ENCODE data around the gene C2CD3.
A peak's percentile ranks its signal among the peaks of the same experiment; 100 is the strongest.
"Not testable (repeated sequence)": the region's sequence is repeated elsewhere in the genome, so short reads cannot be mapped to it uniquely, and the experiment has no call there.

Gene C2CD3

DNA sequence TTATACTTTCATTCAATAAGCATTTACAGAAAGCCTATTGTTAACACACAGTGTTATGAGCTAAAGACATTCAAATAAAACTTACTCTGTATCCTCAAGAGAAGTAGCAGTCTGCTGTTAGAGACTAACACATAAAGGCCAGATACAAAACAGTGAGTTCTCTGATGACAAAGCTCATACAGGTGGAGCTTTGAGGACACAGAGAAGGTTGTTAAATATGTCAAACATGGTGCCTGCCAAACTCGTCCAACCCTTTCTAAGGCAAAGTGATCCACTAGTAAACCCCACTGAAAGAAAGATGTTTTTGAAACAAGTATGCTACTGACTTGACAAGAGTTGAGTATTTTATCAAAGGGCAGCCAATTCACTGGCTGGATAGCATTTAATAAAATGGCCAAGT lies 70.1 kb downstream of the C2CD3 start:
- Mint-ChIP-seq H3K9me3 (no peaks in the 10 kb centered on the region), H3K4me1 (no peaks in the 10 kb centered on the region), H3K4me3 (no peak overlapping the region), H3K27ac (no peak overlapping the region), H3K36me3 (peaks cover 74% of the 10 kb centered on the region)
- no peak for ATAC-seq
- no peak for DNase-seq (ENCODE audit: low spot score in 2 of 2)

DNA sequence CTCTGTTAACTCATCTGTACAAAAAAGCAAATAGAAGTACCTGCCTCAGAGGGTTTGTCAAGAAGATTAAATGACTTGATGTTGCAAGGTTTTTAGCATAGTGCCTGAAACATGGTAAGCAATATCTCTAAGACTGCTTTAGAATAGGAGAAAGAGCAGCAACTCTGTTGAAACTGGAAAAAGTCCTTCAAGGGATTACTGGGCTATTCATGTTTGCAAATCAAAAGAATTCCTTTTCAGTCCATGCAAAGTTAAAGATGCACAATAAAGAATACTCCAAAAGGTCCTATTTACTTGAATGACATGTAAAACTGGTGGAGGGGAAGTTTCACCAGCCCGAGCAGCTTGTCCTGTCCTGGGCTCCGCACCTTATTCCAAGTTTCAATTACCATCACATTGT lies 70.6 kb downstream of the C2CD3 start:
- no peak for DNase-seq (ENCODE audit: low spot score in 2 of 2)
- Mint-ChIP-seq H3K4me1 (no peaks in the 10 kb centered on the region), H3K36me3 (peaks cover 75% of the 10 kb centered on the region), H3K4me3 (no peak overlapping the region), H3K9me3 (no peaks in the 10 kb centered on the region), H3K27ac (no peak overlapping the region)
- no peak for ATAC-seq

GRCh38 chr11:74097686-74098237 lies 73.0 kb downstream of the C2CD3 start:
- Mint-ChIP-seq H3K27ac (no peak overlapping the region), H3K36me3 (peaks cover 62% of the 10 kb centered on the region), H3K9me3 (no peaks in the 10 kb centered on the region), H3K4me1 (no peaks in the 10 kb centered on the region), H3K4me3 (no peak overlapping the region)
- ATAC-seq, result no peak
- DNase-seq (ENCODE audit: low spot score in 2 of 2), result no peak

DNA sequence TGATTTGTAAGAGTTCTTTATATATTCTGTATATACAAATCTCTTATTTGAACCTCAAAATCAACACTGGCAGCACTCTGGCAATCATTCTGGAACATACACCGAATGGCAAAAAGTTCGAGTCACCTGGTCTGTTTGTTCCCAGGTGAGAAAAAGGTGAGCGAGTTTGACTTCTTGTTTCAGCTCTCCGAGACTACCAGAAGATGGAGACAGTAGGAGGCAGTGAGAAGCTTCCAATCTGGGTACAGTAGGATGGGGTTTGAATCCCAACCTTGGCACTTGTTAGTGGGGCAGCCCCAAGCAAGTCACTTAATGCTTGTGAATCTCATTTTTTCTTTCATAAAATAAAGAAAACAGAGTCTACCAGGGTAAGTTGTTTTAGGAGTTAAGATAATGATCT lies 76.4 kb downstream of the C2CD3 start:
- Mint-ChIP-seq H3K27ac (no peak overlapping the region), H3K4me3 (no peak overlapping the region), H3K4me1 (no peaks in the 10 kb centered on the region), H3K9me3 (no peaks in the 10 kb centered on the region), H3K36me3 (peaks cover 44% of the 10 kb centered on the region)
- no peak for DNase-seq (ENCODE audit: low spot score in 2 of 2)
- no peak for ATAC-seq

DNA sequence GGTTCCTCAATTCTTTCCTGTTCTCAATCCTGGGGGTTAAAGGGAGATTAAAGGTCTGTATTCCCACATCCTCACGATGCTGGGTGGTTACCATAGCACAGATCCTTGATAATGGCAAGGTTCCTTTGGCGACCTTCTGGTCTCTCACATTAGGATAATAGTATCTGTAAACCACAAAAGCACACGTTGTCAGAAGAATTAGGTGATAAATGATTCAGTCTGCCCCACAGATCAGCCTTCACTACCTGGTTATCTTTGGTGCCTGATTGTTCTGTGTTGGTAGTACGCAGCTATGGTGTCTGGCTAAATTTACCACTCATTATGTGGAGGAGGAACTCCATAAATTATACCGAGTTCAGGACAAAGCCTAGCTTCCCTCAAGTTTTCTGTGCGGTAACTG lies 78.4 kb downstream of the C2CD3 start:
- peaks cover 39% of the 10 kb centered on the region for H3K36me3 Mint-ChIP-seq
- H3K4me3 Mint-ChIP-seq, result no peak overlapping the region
- H3K27ac Mint-ChIP-seq, result no peak overlapping the region
- H3K4me1 Mint-ChIP-seq, result no peaks in the 10 kb centered on the region
- H3K9me3 Mint-ChIP-seq, result no peaks in the 10 kb centered on the region
- DNase-seq (ENCODE audit: low spot score in 2 of 2) (no peak), ATAC-seq (no peak)

GRCh38 chr11:74091549-74091948 lies 79.3 kb downstream of the C2CD3 start:
- ATAC-seq (no peak), DNase-seq (ENCODE audit: low spot score in 2 of 2) (no peak)
- H3K4me1 Mint-ChIP-seq, result no peaks in the 10 kb centered on the region
- peaks cover 36% of the 10 kb centered on the region for H3K36me3 Mint-ChIP-seq
- H3K27ac Mint-ChIP-seq, result no peak overlapping the region
- no peaks in the 10 kb centered on the region for H3K9me3 Mint-ChIP-seq
- no peak overlapping the region for H3K4me3 Mint-ChIP-seq

DNA sequence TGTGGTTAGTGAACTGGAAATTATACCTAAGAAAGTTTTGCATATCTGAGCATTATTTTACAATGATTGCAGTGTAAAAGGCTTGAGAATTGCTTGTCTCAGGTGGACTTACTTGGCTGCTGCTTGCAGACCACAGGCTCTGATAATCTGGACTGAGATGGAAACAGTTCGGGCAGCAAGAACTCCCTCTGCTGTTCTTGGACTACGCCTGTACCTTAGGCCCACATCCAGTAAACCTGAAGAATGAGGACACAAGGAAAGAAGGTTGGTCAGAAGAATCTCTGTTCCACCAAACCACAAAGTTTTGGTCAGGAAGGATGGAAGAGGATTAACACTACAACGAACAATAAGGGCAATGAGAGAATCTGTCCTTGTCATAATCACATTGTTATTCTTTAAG lies 80.1 kb downstream of the C2CD3 start:
- DNase-seq (ENCODE audit: low spot score in 2 of 2) (no peak), ATAC-seq (no peak)
- no peak overlapping the region for H3K27ac Mint-ChIP-seq
- H3K9me3 Mint-ChIP-seq, result no peaks in the 10 kb centered on the region
- peaks cover 5% of the 10 kb centered on the region for H3K4me1 Mint-ChIP-seq
- H3K36me3 Mint-ChIP-seq, result peaks cover 34% of the 10 kb centered on the region
- no peak overlapping the region for H3K4me3 Mint-ChIP-seq

DNA sequence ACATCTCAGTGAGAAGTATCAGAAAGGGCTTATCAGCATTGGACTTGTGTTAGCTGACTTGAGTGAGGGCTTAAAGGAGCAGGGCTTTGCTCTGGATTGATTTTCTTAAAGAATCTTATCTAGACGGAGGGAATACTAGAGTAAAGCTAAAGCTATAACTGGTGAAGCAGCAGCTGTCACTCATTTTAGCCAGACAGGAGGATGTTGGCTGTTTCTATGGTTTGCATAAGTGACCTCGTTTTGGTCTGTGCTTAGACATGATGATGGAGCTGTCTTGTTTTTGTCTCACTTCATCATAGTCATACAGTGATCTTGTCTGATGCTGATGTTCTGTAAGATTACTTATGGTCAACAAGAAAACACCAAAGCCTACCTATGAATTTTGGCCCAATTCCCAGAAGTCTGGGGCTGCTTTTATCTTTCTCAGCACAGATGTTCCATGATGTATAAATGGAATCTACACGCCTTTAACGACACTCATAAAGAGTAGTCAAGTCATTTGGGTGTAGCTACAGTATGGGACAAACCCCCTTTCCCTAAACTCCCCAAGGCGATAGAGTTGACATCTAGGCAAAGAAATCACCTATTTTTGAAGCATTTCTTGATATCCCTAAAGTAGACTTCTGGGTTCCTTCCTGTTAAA lies 84.4 kb downstream of the C2CD3 start:
- peak; percentile 94 for ATAC-seq
- Mint-ChIP-seq H3K9me3 (no peaks in the 10 kb centered on the region), H3K36me3 (peaks cover 60% of the 10 kb centered on the region), H3K27ac (peak overlapping the region; percentile 87), H3K4me3 (no peak overlapping the region), H3K4me1 (peaks cover 10% of the 10 kb centered on the region)
- DNase-seq (ENCODE audit: low spot score in 2 of 2), result no peak

DNA sequence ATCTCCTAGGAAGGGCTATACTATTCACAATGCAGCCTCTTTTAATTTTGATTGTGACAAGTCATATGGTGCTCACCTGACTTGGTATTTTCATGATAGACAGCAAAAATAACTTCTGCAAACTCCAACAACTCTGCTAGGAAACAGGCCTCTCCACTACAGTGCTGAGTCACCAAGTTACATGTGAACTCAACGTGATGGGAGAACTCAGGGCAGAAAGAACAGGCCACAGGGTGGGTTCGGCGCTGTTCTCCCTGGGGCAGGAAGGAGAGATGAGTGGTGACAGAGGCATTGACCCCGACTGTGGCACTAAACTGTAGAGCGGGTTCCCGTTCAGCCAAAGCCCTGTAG lies 85.3 kb downstream of the C2CD3 start:
- Mint-ChIP-seq H3K36me3 (peaks cover 62% of the 10 kb centered on the region), H3K4me1 (peaks cover 10% of the 10 kb centered on the region), H3K9me3 (no peaks in the 10 kb centered on the region), H3K4me3 (no peak overlapping the region), H3K27ac (peak overlapping the region; percentile 87)
- DNase-seq (ENCODE audit: low spot score in 2 of 2), result no peak
- peak; percentile 61 for ATAC-seq

DNA sequence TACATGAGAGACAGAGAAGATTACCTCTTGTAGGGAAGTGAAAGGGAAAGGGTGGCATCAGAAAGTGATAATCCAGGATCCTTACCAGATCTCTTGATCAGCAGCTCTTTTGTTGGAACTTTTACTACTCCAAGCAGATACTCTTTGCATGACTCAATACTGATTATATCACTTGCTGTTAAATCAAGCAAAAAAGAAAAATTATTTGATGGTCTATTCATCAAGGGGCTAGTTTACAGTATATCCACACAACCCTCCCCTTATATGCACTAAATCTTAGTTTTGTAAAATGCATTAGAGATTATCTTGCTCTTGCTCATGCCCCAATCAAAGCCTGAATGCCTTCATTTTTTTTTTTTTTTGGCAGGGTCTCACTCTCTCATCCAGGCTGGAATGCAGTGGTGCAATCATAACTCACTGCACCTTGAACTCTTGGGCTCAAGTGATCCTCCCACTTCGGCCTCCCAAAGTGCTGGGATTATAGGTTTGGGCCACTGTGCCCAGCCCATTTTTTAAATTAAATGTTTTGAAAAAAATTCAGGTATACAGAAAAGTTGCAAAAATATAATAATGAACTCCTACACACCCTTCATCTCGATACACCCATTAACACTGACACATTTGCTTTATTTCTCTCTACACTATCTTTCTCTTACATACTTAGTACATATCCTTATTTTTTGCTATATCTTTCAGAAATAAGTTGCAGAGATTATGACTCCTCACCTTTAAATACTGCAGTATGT lies 85.8 kb downstream of the C2CD3 start:
- ATAC-seq (no peak), DNase-seq (ENCODE audit: low spot score in 2 of 2) (no peak)
- no peak overlapping the region for H3K4me3 Mint-ChIP-seq
- peaks cover 10% of the 10 kb centered on the region for H3K4me1 Mint-ChIP-seq
- no peaks in the 10 kb centered on the region for H3K9me3 Mint-ChIP-seq
- H3K36me3 Mint-ChIP-seq, result peaks cover 62% of the 10 kb centered on the region
- peak overlapping the region; percentile 87 for H3K27ac Mint-ChIP-seq

DNA sequence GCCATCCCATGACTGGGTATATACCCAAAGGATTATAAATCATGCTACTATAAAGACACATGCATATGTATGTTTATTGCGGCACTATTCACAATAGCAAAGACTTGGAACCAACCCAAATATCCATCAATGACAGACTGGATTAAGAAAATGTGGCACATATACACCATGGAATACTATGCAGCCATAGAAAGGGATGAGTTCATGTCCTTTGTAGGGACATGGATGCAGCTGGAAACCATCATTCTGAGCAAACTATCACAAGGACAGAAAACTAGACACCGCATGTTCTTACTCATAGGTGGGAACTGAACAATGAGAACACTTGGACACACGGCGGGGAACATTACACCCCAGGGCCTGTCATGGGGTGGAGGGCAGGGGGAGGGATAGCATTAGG lies 86.9 kb downstream of the C2CD3 start:
- not testable (repeated sequence) for H3K27ac Mint-ChIP-seq, H3K4me1 Mint-ChIP-seq, H3K9me3 Mint-ChIP-seq

DNA sequence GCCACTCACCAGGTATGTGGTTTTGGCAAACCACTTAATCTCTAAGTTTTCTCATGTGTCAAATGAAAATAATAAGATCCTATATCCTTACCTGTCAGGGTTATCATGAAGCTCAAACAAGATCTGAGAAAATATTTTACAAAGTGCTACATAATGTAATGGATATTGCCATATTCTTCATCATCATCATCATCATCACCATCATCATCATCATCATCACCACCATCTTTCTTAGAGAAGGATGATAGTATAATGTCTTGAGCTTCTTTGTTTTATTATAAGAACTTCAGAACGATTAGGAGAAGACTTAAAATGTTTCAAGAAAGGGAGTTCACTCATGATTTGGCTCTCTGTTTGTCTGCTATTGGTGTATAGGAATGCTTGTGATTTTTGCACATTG lies 89.4 kb downstream of the C2CD3 start:
- H3K4me3 Mint-ChIP-seq, result no peak overlapping the region
- peaks cover 64% of the 10 kb centered on the region for H3K36me3 Mint-ChIP-seq

More for the DNA sequence above, 86.9 kb downstream of the C2CD3 start:
- not testable (repeated sequence) for DNase-seq (ENCODE audit: low spot score in 2 of 2); ATAC-seq; H3K4me3 Mint-ChIP-seq
- H3K36me3 Mint-ChIP-seq, result peaks cover 63% of the 10 kb centered on the region

GRCh38 chr11:74077193-74077592 lies 93.6 kb downstream of the C2CD3 start:
- no peaks in the 10 kb centered on the region for H3K9me3 Mint-ChIP-seq
- no peak overlapping the region for H3K4me3 Mint-ChIP-seq
- no peak for DNase-seq (ENCODE audit: low spot score in 2 of 2)
- no peak for ATAC-seq
- H3K4me1 Mint-ChIP-seq, result peaks cover 14% of the 10 kb centered on the region
- no peak overlapping the region for H3K27ac Mint-ChIP-seq
- H3K36me3 Mint-ChIP-seq, result peaks cover 50% of the 10 kb centered on the region

More for the DNA sequence above, 89.4 kb downstream of the C2CD3 start:
- no peak for ATAC-seq
- H3K27ac Mint-ChIP-seq, result no peak overlapping the region
- H3K4me1 Mint-ChIP-seq, result peaks cover 15% of the 10 kb centered on the region
- H3K9me3 Mint-ChIP-seq, result no peaks in the 10 kb centered on the region
- DNase-seq (ENCODE audit: low spot score in 2 of 2), result no peak

DNA sequence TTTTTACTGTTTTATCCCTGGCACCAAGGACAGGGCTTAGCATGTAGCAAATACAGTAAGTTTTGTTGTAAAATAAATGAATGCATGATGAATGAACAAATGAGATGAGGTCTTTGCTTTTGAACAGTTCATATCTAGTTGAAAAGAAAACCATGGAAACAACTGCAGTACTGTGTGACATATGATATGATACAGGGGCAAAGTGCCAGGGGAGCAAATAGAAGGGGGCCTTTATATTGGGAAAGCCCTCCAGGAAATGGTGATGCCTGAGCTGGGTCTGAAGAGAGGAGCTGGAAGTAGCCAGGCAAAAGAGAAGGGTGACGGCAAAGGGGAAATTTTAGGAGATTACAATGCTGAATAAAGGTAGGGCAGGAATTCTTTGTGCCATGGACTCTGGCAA lies 98.1 kb downstream of the C2CD3 start:
- no peak for DNase-seq (ENCODE audit: low spot score in 2 of 2)
- no peak for ATAC-seq
- Mint-ChIP-seq H3K36me3 (peaks cover 35% of the 10 kb centered on the region), H3K4me3 (no peak overlapping the region), H3K27ac (peak overlapping the region; percentile 59), H3K4me1 (peaks cover 17% of the 10 kb centered on the region), H3K9me3 (no peaks in the 10 kb centered on the region)

DNA sequence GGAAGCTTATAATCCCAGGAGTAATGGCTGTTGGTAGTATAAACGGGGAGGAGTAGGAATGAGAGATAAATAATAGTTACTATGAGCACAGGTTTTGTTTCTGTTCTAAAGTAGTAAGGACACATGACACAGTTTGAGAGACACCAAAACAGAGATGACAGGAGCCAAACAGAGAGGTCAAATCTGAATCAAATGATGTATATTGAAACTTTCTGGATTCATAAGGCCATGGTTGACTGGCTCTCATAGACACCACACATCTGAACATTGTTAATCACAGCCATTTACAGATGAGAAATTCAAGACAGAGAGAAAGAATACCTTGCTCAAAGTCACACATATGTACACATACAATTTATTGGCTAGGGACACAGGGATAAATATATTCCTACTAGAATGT lies 98.5 kb downstream of the C2CD3 start:
- peaks cover 32% of the 10 kb centered on the region for H3K36me3 Mint-ChIP-seq
- no peak overlapping the region for H3K4me3 Mint-ChIP-seq
- DNase-seq (ENCODE audit: low spot score in 2 of 2), result no peak
- H3K9me3 Mint-ChIP-seq, result no peaks in the 10 kb centered on the region
- H3K4me1 Mint-ChIP-seq, result peaks cover 17% of the 10 kb centered on the region
- ATAC-seq, result peak; percentile 99
- peak overlapping the region; percentile 59 for H3K27ac Mint-ChIP-seq

Measured in stimulated activated effector memory CD8-positive, alpha-beta T cell treated with anti-CD3 and anti-CD28 coated beads, Interleukin-12 subunit alpha, Interleukin-12 subunit beta, amount 100 ng/mL, for 72 hours (primary cell).